Measurements from ENCODE around the gene SPAAR. TPM values are rescaled to one million over a fixed set of nuclear protein-coding genes. Genes with fewer than 3 reads are reported as not detected.

SPAAR gene
- total and polyA plus RNA-seq, 5 donors from 2014 or later, result not detected

DNA sequence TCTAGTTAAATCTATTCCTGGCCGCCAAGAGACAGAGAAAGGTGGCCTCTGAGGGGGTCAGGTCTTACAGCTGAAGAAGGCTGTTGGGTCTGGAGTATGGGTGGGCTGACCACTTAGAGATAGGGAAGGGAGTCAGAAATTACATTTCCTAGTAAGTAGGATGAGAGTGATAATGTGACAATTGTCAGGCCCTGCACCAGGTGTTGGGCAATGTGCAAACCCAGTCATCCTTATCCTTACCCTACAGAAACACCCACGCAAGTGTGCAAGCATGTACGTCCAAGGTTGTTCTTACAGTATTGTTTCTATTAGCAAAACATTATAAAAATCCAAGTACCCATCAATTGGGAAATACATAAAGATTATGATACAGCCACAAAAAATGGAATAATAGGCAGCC is 9.5 kb downstream of the SPAAR start:
- Histone ChIP-seq H3K9me3 (ENCODE audit: control insufficient read depth in 2 of 2, low read length in 2 of 2) (no peaks in the 10 kb centered on the region), H3K4me1 (ENCODE audit: control insufficient read depth, insufficient read depth, low read length, poor library complexity, severe bottlenecking) (no peaks in the 10 kb centered on the region), H3K27ac (ENCODE audit: insufficient read depth, low read length, poor library complexity, severe bottlenecking) (no peak overlapping the region), H3K4me3 (ENCODE audit: low read depth, low read length) (no peak overlapping the region), H3K36me3 (ENCODE audit: control insufficient read depth, insufficient read depth, low read length) (no peaks in the 10 kb centered on the region), H3K27me3 (ENCODE audit: control insufficient read depth, insufficient read depth, low read length) (peaks cover 2% of the 10 kb centered on the region)
- H3K27ac Mint-ChIP-seq, result peak overlapping the region in 2 of 3 donors; percentile 33 to 77
- H3K4me3 Mint-ChIP-seq, result no peak overlapping the region
- ATAC-seq (ENCODE audit: low read depth in 2 of 2) (no peak), DNase-seq (no peak)
- H3K27me3 Mint-ChIP-seq, result no peaks in the 10 kb centered on the region
- H3K4me1 Mint-ChIP-seq, result peaks cover 4 to 20% (median 11%) of the 10 kb centered on the region in 4 donors
- no peaks in the 10 kb centered on the region for H3K36me3 Mint-ChIP-seq
- no peaks in the 10 kb centered on the region for H3K9me3 Mint-ChIP-seq

DNA sequence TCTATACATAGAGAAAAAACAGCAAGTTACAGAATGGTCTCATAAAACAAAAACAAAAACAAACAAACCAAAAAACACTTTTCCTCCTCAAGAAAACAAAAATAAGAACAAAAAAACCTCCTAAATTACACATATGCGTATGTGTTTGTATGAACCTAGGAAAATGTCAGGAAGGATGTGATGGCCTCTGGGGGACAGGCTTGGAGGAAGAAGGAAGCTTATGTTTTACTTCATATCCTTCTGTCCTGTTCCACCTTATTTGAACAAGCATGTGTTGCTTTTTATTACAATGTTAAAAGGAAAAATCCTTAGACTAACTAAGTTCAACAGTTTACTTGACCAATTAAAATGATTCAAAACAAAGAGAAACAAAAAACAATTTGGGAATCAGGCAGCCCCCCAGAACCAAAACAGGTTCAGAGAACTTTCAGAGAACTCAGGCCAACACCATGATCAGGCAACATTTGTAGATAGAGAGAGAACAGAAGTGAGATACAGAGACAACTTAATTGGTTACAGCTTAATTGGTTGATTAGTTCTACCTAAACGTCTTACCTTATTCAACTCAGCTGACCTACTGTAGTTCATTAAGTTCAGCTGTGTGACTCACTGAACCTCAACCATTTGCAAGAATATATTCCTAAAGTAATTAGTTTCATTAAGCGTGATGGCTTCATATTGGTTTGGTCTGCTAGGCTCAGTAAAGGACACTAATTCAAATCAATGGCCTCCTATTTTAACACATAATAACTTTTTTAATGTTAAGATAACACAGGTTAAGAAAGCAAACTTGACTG is 10.1 kb downstream of the SPAAR start:
- ATAC-seq (ENCODE audit: low read depth in 2 of 2) (no peak), DNase-seq (no peak)
- Mint-ChIP-seq H3K27ac (peak overlapping the region; percentile 1 to 49 (median 33)), H3K4me1 (peaks cover 4 to 20% (median 12%) of the 10 kb centered on the region in 4 donors), H3K9me3 (no peaks in the 10 kb centered on the region), H3K4me3 (no peak overlapping the region), H3K36me3 (no peaks in the 10 kb centered on the region), H3K27me3 (no peaks in the 10 kb centered on the region)
- H3K27me3 ChIP-seq (ENCODE audit: control insufficient read depth, insufficient read depth, low read length), result peaks cover 2% of the 10 kb centered on the region
- no peak overlapping the region for H3K27ac ChIP-seq (ENCODE audit: insufficient read depth, low read length, poor library complexity, severe bottlenecking)
- H3K36me3 ChIP-seq (ENCODE audit: control insufficient read depth, insufficient read depth, low read length), result no peaks in the 10 kb centered on the region
- no peak overlapping the region for H3K4me3 ChIP-seq (ENCODE audit: low read depth, low read length)
- H3K9me3 ChIP-seq (ENCODE audit: control insufficient read depth in 2 of 2, low read length in 2 of 2), result no peaks in the 10 kb centered on the region
- no peaks in the 10 kb centered on the region for H3K4me1 ChIP-seq (ENCODE audit: control insufficient read depth, insufficient read depth, low read length, poor library complexity, severe bottlenecking)

DNA sequence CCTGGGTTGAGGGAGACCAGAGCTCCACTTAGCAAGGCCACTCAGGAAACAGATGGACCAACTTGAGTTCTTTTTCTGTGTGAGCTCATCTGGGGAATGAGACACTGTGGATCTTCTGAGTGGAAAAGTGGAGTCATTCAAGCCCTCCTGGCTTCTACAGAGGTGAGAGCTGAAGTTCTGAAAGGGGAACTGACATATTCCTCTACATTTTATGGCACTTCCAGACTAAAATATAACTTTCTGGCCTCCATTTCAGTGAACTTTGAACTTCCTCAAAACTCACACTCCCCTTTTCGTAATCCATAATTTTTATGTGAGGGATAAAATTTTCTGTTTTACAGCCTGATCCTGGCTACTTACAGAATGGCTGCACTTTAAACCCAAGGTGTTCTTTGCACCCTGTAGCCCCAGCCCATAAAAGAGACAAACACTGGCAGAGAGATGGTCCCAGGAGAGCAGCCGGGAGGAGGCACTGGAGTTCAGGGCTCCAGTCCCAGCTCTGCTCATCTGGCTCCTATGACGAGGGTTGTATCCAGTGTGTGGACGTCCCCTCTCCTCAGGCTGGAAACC is 10.8 kb downstream of the SPAAR start:
- Mint-ChIP-seq H3K4me3 (no peak overlapping the region), H3K27me3 (no peaks in the 10 kb centered on the region), H3K9me3 (no peaks in the 10 kb centered on the region), H3K36me3 (no peaks in the 10 kb centered on the region), H3K27ac (no peak overlapping the region), H3K4me1 (peaks cover 4 to 18% (median 12%) of the 10 kb centered on the region in 4 donors)
- peaks cover 4% of the 10 kb centered on the region for H3K27me3 ChIP-seq (ENCODE audit: control insufficient read depth, insufficient read depth, low read length)
- H3K27ac ChIP-seq (ENCODE audit: insufficient read depth, low read length, poor library complexity, severe bottlenecking), result no peak overlapping the region
- no peak for ATAC-seq (ENCODE audit: low read depth in 2 of 2)
- no peaks in the 10 kb centered on the region for H3K36me3 ChIP-seq (ENCODE audit: control insufficient read depth, insufficient read depth, low read length)
- H3K4me1 ChIP-seq (ENCODE audit: control insufficient read depth, insufficient read depth, low read length, poor library complexity, severe bottlenecking), result no peaks in the 10 kb centered on the region
- H3K9me3 ChIP-seq (ENCODE audit: control insufficient read depth in 2 of 2, low read length in 2 of 2), result no peaks in the 10 kb centered on the region
- no peak overlapping the region for H3K4me3 ChIP-seq (ENCODE audit: low read depth, low read length)
- DNase-seq, result no peak

DNA sequence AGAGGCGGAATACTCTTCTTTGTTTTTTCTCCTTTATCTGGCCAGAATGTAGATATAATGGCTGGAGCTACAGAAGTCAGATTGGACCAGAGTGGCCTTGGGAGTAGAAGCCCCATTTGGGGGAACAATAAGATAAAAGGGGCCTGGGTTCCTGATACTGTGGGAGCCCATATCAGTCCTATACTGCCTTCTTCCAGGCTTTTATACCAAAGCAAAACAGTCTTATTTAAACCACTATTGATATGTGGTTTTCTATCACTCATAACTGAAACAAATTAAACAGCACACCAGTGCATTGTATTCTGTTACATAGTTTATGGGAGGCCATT is 14.3 kb downstream of the SPAAR start:
- H3K9me3 Mint-ChIP-seq, result peaks cover 0 to 2% (median 0%) of the 10 kb centered on the region in 7 donors
- H3K4me3 Mint-ChIP-seq, result no peak overlapping the region
- H3K36me3 Mint-ChIP-seq, result peaks cover 6% of the 10 kb centered on the region
- no peaks in the 10 kb centered on the region for H3K4me1 ChIP-seq (ENCODE audit: control insufficient read depth, insufficient read depth, low read length, poor library complexity, severe bottlenecking)
- ATAC-seq (ENCODE audit: low read depth in 2 of 2), result no peak
- H3K4me3 ChIP-seq (ENCODE audit: low read depth, low read length), result no peak overlapping the region
- DNase-seq, result no peak
- no peaks in the 10 kb centered on the region for H3K9me3 ChIP-seq (ENCODE audit: control insufficient read depth in 2 of 2, low read length in 2 of 2)
- H3K27me3 ChIP-seq (ENCODE audit: control insufficient read depth, insufficient read depth, low read length), result peaks cover 4% of the 10 kb centered on the region
- H3K27ac Mint-ChIP-seq, result no peak overlapping the region
- no peaks in the 10 kb centered on the region for H3K36me3 ChIP-seq (ENCODE audit: control insufficient read depth, insufficient read depth, low read length)
- peaks cover 0 to 5% (median 4%) of the 10 kb centered on the region in 4 donors for H3K4me1 Mint-ChIP-seq
- no peak overlapping the region for H3K27ac ChIP-seq (ENCODE audit: insufficient read depth, low read length, poor library complexity, severe bottlenecking)
- no peaks in the 10 kb centered on the region for H3K27me3 Mint-ChIP-seq

DNA sequence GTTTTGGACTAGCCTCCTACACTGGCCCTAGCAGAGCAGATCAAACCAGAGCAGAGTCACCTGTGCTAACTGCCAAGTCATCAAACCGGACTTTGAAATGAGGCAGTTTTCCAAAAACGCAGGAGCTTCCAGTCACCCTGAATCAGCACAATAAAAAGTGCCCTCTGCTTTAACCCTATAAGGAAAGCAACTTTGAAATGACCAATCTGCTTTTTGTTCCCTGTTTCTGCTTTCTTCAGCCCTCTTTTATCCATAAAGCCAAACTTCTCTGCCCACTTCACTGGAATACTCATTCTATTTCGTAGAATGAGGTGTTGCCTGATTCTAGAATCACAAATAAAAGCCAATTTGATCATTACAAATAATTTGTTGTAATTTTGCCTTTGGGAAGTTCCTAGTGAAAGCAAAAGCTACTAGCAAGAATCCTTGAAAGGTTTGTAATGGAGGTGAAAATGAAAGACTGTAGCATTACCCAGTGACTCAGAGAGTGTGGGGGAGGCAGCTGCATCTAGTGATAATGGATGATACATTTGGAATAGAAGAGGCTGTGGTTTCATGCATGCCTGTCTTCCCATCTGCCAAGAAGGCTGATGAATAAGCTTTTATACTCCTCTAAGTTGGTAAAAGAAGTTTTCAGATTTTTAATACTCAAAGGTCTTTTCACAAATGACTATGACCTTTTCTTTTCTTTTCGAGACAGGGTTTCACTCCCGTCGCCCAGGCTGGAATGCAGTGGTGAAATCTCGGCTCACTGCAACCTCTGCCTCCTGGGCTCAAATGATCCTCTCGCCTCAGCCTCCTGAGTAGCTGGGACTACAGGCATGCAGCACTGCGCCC is 14.9 kb downstream of the SPAAR start:
- H3K4me3 ChIP-seq (ENCODE audit: low read depth, low read length), result no peak overlapping the region
- Mint-ChIP-seq H3K27ac (no peak overlapping the region), H3K4me3 (no peak overlapping the region), H3K36me3 (peaks cover 6% of the 10 kb centered on the region), H3K27me3 (peaks cover 4% of the 10 kb centered on the region), H3K9me3 (peaks cover 0 to 2% (median 0%) of the 10 kb centered on the region in 7 donors), H3K4me1 (peaks cover 0 to 4% (median 2%) of the 10 kb centered on the region in 4 donors)
- no peaks in the 10 kb centered on the region for H3K9me3 ChIP-seq (ENCODE audit: control insufficient read depth in 2 of 2, low read length in 2 of 2)
- no peaks in the 10 kb centered on the region for H3K4me1 ChIP-seq (ENCODE audit: control insufficient read depth, insufficient read depth, low read length, poor library complexity, severe bottlenecking)
- DNase-seq, result no peak
- no peak overlapping the region for H3K27ac ChIP-seq (ENCODE audit: insufficient read depth, low read length, poor library complexity, severe bottlenecking)
- H3K27me3 ChIP-seq (ENCODE audit: control insufficient read depth, insufficient read depth, low read length), result peaks cover 4% of the 10 kb centered on the region
- ATAC-seq (ENCODE audit: low read depth in 2 of 2), result no peak
- H3K36me3 ChIP-seq (ENCODE audit: control insufficient read depth, insufficient read depth, low read length), result no peaks in the 10 kb centered on the region

DNA sequence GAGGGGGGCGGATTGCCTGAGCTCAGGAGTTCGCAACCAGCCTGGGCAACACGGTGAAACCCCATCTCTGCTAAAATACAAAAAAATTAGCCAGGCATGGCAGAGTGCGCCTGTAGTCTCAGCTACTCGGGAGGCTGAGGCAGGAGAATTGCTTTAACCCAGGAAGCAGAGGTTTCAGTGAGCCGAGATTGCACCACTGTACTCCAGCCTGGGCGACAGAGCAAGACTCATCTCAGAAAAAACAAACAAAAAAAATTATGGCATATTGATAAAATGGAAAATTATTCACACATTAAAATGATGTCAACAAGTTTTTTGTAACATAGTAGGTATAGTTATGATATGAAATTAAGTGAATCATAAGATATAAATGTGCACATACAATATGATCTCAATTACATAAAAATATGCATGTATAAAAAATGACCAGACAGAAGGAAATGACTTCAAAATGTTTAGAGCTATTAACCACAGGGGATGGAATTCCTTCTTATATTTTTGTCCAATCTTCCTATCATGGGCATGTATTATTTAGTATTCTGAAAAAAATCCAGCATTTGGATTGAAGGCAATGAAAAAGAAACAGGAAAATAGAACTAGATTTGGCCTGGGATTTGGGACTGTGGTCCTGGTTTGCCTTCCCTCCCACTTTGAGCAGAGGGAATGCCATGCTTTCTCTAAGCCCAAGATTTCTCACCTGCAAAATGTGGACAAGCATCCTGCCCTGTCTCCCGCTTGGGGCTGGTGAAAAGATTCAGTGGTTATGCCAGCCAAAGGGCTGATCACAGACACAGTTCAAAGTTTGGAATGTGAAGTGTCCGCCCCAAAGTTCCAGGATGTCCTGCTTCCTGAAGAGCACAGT is 19.5 kb downstream of the SPAAR start:
- no peaks in the 10 kb centered on the region for H3K9me3 ChIP-seq (ENCODE audit: control insufficient read depth in 2 of 2, low read length in 2 of 2)
- H3K27me3 ChIP-seq (ENCODE audit: control insufficient read depth, insufficient read depth, low read length), result peaks cover 2% of the 10 kb centered on the region
- no peak overlapping the region for H3K27ac ChIP-seq (ENCODE audit: insufficient read depth, low read length, poor library complexity, severe bottlenecking)
- no peak overlapping the region for H3K4me3 ChIP-seq (ENCODE audit: low read depth, low read length)
- Mint-ChIP-seq H3K27me3 (peaks cover 5% of the 10 kb centered on the region), H3K36me3 (peaks cover 6% of the 10 kb centered on the region), H3K4me3 (no peak overlapping the region), H3K4me1 (peaks cover 6 to 12% (median 9%) of the 10 kb centered on the region in 4 donors), H3K9me3 (peaks cover 0 to 5% (median 0%) of the 10 kb centered on the region in 7 donors), H3K27ac (no peak overlapping the region)
- ATAC-seq (ENCODE audit: low read depth in 2 of 2), result no peak
- no peaks in the 10 kb centered on the region for H3K36me3 ChIP-seq (ENCODE audit: control insufficient read depth, insufficient read depth, low read length)
- H3K4me1 ChIP-seq (ENCODE audit: control insufficient read depth, insufficient read depth, low read length, poor library complexity, severe bottlenecking), result peaks cover 3% of the 10 kb centered on the region
- no peak for DNase-seq

DNA sequence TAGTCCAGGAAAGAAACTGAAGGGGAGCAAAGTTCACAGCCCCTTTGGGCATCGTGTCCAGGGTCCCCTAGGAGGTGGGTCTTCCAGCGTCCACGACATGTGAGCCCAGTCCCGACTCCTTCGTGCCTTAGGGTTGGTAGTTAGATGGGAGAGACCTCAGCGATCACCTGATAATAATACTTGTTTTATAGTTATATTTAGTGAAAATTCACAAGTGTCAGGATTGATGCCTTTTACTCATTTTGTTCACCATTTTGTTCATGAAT is 20.1 kb downstream of the SPAAR start:
- H3K9me3 Mint-ChIP-seq, result peaks cover 0 to 5% (median 0%) of the 10 kb centered on the region in 7 donors
- H3K27ac Mint-ChIP-seq, result no peak overlapping the region
- Histone ChIP-seq H3K4me1 (ENCODE audit: control insufficient read depth, insufficient read depth, low read length, poor library complexity, severe bottlenecking) (peaks cover 3% of the 10 kb centered on the region), H3K4me3 (ENCODE audit: low read depth, low read length) (no peak overlapping the region), H3K36me3 (ENCODE audit: control insufficient read depth, insufficient read depth, low read length) (no peaks in the 10 kb centered on the region), H3K27ac (ENCODE audit: insufficient read depth, low read length, poor library complexity, severe bottlenecking) (no peak overlapping the region), H3K9me3 (ENCODE audit: control insufficient read depth in 2 of 2, low read length in 2 of 2) (no peaks in the 10 kb centered on the region), H3K27me3 (ENCODE audit: control insufficient read depth, insufficient read depth, low read length) (peaks cover 2% of the 10 kb centered on the region)
- ATAC-seq (ENCODE audit: low read depth in 2 of 2) (no peak), DNase-seq (no peak)
- peaks cover 5% of the 10 kb centered on the region for H3K27me3 Mint-ChIP-seq
- H3K4me3 Mint-ChIP-seq, result no peak overlapping the region
- peaks cover 6 to 12% (median 9%) of the 10 kb centered on the region in 4 donors for H3K4me1 Mint-ChIP-seq
- peaks cover 6% of the 10 kb centered on the region for H3K36me3 Mint-ChIP-seq
